ENCODE measurements around the gene CSMD2. TPM values are rescaled to one million over a fixed set of nuclear protein-coding genes. Genes with fewer than 3 reads are reported as not detected.

The CSMD2 gene
- polyA plus RNA-seq, 5 donors: 0.11 to 0.38 (median 0.22) TPM

DNA sequence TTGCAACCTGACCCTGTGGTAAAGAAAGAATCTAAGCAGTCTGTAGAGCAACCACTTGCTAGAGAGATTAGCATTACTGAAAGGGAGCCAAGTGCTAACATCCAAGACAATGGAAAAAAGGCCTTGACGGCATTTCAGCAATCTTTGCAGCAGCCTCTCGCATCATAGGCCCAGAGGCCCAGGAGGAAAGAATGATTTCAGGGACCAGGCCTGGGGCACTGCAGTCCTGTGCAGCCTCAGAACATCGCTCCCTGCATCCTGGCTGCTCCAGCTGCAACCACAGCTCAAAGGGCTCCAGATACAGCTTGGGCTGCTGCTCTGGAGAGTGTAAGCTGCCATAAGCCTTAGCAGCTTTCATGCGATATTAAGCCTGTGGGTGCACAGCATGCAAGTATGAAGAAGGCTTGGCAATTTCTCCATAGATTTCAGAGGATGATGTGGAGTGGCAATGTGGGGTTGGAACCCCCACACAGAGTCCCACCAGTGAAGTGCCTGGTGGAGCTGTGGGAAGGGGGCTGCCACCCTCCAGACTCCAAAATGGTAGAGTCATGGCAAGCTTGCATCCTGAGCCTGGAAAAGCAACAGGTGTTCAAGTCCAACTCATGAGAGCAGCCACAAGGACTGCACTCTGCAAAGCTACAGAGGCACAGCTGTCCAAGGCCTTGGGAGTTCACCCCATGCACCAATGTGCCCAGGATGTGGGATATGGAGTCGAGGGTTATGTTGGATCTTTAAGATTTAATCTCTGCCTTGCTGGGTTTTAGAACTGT, 411.8 kb downstream of the CSMD2 start:
- no peak for DNase-seq

DNA sequence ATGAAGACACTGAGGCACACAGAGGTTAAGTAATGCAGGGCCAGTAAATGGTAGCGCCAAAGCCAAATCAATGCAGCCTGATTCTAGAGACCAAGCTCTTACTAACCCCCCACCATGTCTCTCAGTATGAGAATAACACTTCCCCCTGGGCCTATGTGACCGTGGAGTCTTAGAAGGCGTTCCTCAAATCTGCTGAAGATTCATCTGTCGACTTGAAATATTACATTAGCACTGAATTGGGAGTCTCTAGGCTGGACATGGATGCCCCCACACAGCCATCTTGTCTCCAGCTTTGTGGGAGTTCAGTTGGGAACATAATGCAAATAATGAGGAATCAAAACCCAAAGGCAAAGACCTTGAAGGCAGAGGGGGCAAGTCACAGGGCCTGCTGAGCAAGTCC, 419.1 kb downstream of the CSMD2 start:
- DNase-seq: no peak

DNA sequence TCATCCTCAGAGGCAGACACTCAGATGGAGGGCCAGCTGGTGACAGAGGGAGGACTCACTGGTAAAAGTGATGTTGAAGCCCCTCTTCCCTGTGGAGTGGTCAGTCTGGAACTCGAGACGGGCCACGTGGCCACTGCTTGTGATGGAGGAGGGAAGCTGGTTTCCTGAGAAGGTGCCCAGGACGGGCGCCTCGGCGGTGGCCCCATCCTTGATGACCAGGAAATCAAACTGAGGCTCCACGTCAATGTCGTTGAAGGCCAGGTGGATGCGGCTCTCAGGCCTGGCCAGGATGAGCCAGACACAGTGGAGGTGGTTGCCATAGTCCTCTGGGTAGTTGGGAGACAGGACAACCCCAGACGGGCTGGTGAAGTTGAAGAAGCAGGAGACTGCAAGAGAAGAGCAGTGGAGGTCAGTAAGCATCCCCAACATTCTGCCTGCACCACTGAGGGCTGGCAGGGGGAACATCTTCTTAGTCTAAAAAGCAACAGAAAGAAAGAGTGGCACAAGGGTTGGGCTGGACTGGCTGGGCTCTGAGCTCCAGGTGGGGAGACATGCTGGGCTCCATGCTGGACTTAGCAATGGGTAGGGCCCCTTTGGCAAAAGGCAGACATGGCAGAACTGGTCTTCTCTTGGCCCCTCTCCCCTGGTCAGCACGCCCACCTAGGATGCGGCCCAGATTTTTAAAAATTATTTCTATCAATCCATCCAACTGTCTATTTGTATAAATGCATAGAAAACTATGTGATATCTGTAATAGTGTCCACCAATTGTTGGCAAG, 421.6 kb downstream of the CSMD2 start:
- no peak for DNase-seq

DNA sequence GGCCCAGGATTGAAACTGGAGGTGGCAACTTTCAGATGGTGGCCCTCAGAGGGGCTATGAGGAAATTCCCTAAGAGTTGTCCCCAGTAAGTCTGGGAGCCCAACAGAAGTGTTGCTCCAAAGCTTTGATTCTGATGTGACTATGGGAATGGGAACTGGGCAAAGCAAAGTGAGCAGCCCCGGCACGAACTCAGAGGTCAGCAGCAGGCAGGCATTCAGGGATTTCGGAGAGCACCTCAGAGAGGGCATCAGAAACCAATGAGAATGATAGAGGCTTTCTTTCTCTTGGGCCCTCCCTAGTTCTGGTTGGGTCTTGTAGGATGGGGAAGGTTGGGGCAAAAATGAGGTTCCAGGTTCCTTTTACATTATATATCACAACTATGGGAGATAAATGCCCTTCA, 422.4 kb downstream of the CSMD2 start:
- no peak for DNase-seq

DNA sequence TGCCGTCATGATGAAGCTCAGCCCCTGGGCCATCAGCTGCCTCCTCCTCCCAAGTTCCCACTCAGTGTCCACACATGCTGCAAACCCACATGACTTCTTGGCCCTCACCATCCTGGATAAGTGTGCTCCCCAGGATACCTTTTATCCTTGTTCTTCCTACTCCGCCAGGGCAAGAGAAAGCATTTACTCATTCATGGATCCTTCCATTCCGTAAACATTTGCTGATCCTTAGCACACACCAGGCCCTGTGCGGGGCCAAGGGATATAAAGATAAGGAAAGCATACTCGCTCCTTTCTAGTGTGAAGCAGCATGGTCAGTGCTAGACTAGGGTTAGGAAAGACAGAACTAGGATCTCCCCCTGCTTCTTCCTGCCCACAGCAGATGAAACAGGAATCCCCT, 423.3 kb downstream of the CSMD2 start:
- DNase-seq: no peak

DNA sequence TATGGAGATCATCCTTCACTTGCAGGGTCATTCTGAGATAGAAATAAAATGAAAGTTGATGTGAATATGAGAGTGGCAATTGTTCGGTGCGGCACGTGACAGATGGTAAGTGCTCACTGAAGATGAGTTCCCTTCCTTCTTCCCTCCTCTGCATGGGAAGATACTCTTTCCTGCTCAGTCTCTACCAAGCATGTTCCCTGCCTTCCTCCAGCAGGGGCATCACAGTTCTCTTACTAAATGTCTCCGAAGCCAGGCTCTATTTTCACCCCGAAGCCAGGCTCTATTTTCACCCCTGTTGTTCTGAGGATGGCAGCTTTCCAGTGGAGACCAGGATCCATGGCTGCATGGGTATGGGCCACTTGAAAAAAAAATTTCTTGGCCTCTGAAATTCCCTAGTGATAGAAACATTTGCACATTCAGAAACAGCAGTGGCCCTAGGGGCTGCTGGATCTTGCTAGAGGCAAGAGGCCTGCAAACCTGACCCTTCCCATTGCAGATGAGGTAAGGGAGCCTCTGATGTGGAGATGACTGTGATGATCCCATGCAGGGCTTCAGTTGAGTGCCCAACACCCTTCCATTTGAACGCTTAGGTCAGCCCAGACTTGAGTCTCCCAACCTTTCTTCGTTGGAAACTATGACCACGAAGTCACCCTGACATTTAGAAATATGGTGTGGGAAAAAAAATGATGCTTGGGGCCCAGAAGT, 424.8 kb downstream of the CSMD2 start:
- DNase-seq: no peak

DNA sequence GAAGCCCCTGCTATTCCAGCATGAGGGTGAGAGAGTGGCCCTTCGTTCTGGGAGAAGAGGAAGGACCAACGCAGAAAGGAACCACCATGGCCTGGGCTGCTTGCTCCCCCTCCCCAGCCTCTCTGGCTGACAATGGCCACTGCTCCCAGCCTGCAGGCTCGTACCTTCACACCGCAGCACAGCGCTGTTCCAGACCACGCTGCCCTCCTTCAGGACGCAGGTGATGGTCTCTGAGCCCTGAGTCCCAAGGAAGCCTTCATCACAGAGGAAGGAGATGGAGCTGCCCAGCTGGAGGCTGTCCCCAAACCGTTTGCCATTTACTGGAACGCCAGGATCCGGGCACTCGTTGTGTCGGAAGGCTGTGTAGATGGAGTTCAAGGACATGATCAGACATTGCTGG, 426.1 kb downstream of the CSMD2 start:
- no peak for DNase-seq

DNA sequence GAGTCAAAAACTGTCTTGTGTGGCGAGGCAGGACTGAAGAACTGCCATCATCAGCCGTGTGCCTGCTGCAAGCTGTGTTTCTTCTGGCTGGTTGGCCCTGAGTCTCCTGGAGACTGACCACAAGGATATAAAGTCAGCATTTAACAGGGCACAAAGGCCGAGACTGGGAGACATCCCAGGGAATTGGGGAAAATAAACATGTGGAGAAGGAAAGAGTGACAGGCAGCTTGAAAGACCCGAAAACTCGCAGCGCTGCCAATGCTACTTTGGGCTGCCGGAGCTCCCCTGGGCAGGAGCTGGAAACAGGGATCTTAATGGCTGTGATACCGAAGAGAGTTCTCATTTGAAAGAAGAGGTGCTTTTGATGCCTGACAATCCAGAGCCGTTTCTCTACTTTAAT, 426.5 kb downstream of the CSMD2 start:
- DNase-seq: no peak

DNA sequence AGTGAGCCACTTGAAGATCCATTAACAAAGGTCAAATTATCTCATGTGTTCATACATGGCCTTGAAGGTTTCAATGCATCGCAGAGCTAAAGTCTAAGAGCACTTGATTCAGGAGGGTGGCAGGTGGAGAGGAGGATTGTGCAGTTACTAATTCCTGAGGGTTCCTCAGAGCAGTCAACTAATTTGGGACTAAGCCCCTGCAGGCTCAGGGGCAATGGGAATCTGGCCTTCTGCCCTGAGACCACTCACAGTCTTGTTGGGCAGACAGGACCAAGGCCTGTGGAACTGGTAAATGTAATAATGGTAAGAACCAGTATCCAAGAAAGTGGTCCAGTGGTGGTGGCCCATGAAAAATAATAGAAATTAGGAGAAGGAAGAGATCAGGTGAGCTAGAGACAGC, 428.5 kb downstream of the CSMD2 start:
- no peak for DNase-seq

DNA sequence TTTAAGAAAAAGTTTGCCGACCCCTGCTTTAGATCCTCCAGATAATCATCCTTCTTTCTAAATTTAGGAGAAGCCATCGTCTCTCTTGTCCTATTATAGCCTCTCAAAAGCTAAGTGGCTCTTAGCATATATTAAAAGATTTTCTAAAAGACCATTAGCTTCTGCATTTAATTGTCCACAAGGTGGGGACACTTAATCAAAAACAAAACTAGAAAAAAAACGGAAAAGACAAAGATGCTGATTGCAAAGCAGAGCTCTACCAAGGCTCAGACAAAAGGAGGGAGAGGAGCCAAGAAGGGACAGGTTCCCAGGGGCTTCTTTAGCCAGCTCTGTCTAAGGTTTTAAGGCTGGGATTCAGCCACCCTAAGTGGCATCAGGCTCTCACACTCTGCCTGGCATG, 429.4 kb downstream of the CSMD2 start:
- DNase-seq: no peak

DNA sequence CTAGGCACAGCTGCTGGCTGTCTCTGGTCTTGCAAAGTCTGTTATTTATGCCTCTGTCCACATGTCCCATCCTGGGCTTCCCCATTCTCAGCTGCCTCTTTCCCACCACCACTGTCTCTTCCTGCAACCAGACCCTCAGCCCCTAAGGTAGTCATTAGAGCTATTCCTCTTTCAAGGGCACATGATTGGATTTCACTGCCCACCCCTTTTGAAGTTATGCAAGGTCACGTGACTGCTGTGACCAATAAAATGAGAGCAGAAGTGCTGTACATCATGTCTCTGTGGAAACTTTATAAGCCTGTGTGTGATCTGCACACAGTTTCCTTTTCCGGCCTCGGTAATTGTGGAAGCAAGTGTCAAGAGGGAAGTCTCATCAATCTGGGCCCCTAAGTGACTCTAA, 437.7 kb downstream of the CSMD2 start:
- DNase-seq: no peak

DNA sequence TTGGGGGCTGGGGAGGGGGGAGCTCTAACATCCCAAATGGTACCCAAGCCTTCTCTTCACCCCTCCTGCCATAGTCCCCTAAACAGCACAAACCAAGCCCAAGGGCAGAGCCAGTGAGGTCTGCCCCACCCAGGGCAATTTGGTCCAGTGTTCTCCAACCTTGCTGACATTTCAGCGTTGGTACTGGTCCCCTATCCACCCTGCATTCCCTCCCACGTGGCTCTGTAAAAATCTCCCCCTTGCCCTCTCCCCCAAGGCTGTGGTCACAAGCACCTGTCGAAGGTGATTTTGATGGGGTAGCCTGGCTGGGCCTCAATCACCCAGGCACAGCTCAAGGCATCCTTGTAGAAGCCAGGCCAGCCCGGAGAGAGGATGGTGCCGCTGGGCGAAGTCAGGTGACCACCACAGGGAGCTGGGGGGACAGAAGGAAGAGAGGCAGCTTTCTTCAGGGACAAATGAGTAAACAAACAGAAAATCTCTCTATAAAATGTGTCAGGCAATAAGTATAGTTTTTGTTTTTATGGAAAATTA, 438.7 kb downstream of the CSMD2 start:
- DNase-seq: no peak

DNA sequence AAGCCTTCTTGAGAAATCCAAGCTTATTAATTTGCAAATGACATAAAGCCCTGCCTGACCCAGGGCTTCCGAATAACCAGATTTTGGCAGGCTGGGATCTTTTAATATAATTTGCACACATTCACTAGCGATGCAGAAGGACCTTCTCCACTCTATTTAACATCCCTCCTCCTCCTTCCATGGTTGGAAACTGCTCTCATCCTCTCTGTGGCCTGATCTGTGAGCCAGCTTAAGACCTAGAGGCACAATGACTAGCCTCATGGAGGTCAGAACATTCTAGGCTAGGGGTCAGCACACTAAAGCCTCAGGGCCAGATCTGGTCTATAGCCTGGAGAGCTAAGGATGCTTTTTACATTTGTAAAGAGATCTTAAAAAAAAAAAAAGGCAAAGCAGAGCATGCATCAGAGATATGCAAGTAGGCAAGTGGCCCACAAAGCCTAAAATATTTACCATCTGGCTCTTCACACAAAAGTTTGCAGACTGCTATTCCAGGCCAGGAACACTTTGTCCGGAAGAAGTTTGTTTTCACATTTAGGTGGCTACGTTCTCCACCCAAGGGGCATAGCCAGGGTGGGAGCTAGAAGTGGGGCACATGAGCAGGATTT, 439.4 kb downstream of the CSMD2 start:
- DNase-seq: no peak

DNA sequence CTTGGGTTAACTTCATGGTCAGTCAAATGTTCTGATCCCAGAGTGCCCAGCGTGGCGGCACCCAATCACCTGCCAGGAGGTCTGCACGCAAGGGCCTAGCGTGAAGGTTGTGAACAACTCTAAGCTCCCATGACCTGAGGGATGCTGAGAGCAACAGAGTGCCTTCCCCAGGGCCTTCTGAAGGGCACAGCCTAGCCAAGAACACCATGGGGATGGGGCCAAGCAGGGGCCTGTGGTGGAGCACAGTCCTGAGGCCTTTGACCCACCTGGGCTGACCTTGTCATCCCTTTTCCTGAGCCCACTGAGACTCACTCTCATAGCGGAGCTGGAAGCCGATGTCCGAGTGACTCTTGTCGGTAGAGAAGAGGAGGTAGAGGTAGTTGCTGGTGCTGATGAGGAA, 440.0 kb downstream of the CSMD2 start:
- no peak for DNase-seq

DNA sequence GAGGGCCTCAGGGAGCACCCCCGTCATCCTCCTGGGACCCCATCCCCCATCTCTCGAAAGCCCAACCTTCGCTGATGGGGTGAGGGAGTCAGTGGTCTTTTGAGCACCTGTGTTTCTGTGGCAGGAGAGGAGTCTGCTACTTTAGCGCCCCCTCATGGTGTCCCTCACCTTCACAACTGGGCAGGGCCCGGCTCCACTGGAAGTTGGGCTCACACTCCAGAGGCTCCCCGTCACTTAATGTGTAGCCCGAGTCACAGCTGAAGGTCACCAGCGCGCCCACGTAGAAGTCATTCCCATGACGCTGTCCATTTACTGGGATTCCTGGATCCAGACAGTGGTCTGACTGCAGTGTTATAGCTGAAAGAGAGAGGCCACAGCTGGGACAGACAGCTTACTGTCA, 440.7 kb downstream of the CSMD2 start:
- no peak for DNase-seq

DNA sequence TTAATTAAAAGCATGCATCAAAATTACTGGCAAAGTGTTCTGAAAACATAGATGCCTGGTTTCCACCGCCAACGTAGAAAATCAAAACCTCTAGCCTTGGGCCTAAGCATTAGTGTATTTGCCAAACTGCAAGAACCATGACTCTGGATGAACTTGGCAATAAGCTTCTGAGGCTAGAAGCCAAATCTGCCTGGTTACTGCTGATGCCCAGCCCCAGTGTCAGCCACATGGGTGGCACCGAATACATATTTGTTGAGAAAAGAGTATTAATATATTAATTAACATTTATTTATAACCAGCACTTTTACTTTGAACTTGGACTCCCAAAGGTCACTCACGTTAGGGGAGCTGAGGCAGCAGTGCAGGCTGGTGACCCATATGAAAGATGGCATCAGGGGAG, 441.8 kb downstream of the CSMD2 start:
- DNase-seq: no peak

DNA sequence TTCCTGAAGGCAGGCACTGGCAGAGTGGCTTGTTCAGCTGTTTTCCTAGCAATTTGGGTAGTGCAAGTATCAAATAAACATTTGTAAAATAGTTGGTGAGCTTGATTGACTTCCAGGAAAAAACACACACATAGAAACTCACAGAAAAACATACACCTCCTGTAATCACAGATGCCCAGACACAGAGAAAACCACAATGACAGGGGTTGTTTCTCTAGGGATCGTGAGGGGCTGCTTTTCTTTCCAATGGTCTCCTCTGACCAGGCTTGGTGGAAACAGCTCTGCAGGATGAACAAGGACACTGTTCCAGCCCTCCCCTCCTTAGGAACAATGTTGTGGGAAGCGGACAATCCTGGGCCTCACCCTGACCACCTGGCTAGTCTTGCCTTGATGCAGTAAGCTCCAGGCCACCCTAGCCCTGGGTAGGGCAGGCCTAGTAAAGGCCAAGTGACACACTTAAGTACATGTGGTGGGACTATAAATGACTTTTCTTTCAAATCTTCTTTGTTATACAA, 443.7 kb downstream of the CSMD2 start:
- no peak for DNase-seq

DNA sequence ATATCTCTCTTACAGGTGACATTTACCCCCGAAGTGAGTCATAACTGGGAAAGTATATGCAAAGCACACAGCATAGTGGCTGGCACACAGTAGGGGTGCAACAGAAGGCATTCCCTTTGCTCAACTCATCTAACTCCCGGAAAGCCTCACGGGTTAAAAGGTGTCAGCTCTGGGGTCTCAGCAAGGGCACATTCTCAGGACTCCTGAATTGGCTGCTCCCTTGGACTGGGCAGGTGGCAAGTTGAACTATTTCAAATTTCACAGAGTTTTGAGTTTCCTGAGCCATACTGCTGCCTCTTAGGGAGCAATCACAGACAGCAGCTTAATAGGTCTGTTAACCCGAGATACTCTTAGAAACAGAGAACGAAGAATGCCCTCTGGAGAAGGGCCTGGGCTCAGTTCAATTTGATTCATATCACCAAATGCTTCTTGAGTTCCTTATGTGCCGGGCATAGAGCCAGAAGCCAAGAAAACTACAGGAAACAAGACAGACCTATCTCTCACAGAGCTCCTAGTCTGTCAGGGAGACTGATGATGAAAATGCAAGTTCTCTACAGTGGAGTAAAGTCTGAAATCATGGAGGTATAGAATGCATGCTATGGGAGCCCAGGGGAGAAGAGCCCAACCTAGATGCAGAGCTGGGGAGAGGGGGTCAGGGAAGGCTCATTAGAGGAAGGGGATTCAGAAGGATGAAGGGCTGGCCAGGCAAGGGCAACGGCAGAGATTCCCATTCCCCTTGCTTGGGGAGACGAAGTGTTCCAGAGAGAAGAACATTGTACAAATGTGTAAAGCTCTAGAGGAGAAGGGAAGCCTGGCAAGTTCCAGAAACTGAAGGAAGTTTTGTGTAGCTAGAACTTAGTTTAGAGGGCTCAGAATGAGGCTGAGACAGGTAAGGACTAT, 445.0 kb downstream of the CSMD2 start:
- DNase-seq: no peak

DNA sequence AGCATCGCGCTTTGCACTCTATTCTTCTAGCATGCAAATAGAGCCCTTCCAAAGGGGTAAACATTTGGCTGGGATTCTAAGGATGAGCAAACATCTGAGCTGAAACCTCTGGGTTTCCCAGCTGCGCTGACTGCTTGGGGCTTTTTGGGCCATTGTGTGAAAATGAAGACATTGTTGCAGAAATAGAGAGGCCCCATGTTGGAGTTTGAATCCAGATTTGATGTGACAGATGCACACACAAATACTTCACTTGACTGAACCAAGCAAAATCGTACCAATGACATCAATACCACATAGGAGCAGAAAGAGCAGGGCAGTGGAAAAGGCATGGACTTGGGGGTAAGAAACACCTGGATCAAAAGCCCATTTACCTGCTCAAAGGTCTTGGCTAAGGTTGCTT, 445.7 kb downstream of the CSMD2 start:
- no peak for DNase-seq

DNA sequence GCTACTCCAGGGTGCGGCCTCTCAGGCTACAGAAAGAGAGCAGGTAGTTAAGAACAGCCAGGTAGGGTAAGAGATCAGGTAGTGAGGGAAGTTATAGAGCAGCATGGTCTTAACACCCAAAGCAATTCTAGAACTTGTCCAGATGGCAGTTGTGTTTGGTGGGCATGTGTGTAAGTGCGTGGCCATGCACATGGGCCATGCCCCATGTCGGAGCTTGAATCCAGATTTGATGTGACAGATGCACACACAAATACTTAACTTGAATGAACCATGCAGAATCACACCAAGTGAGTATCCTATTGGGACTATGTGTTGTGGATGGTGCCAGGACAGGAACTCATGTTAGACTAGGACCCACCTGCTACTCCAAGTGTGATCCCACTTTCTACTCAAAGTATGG, 446.8 kb downstream of the CSMD2 start:
- DNase-seq: no peak

All from right lung (tissue), 5 donors.